SKM-1 (cell line): ENCODE measurements around the gene EVI2A.
"Not testable (repeated sequence)": the region's sequence is repeated elsewhere in the genome, so short reads cannot be mapped to it uniquely, and the experiment has no call there.

Source experiments
- DNase-seq: peaks from one replicate; lab custom pipeline; 2025; ENCODE audit not compliant: unreplicated experiment; lab: John Stamatoyannopoulos, UW

Gene EVI2A

DNA sequence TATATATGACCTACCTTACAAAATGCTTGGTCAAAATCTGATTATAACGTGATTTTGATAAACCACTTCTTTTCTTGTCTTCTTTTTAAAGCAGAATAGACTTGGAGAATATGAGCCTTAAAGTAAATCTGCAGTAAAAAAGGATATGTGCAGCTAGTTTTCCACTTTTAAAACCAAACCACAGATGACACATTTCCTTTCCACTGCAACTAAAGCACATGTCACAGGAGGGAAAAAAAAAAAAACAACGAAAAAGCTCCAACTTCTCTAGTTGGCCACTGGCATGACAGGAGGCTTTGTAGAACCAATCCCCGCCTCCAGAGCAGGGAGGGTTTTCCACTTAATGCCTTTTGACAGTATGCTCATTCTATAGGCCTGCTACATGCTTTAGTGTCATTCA is at the start of gene EVI2A:
EVI2A (minus strand) TSS at position 142 of the 400 bp plus-strand sequence. CDS start 2,609 bp downstream, outside the sequence.
- peak; percentile 70 for DNase-seq

GRCh38 chr17:31369266-31369665 is 47.8 kb upstream of the EVI2A start:
- no peak for DNase-seq

DNA sequence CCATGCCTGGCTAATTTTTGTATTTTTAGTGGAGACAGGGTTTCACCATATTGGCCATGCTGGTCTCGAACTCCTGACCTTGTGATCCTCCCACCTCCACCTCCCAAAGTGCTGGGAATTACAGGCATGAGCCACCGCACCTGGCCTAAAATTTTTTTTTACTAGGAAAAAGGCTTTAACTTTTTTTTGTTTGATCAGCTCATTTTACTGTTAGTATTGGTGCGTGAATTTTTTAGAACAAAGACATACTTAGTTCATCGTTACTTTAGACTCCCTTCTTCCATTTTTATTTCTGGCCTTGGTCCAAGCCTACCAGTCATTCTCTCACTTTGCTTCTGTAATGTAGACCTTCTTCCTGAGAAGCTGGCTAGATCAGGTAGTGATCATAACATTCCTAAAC is 44.7 kb upstream of the EVI2A start:
- no peak for DNase-seq

GRCh38 chr17:31364012-31364411 is 42.6 kb upstream of the EVI2A start:
- DNase-seq, result no peak

GRCh38 chr17:31357839-31358394 is 36.5 kb upstream of the EVI2A start:
- DNase-seq, result no peak

GRCh38 chr17:31357091-31357490 is 35.7 kb upstream of the EVI2A start:
- no peak for DNase-seq

GRCh38 chr17:31355935-31356334 is 34.5 kb upstream of the EVI2A start:
- no peak for DNase-seq

DNA sequence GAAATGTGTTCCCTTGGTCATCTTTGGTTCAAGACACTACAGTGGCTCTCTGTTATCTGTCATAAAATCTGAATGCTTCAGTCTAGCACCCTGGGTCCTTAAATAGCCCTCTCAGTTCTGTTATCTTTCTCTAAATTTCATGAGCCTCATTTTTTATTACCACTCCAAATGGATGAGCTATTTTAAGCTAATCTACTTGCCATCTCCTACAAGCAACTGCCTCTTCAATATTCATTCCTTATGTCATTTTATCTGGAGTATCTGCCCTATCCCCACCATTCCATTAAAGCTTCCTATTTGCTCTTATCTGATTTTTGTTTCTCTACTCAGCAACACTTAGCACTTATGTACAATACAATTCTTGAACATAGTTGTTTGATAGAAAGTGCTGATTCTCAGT is 28.0 kb upstream of the EVI2A start:
- no peak for DNase-seq

DNA sequence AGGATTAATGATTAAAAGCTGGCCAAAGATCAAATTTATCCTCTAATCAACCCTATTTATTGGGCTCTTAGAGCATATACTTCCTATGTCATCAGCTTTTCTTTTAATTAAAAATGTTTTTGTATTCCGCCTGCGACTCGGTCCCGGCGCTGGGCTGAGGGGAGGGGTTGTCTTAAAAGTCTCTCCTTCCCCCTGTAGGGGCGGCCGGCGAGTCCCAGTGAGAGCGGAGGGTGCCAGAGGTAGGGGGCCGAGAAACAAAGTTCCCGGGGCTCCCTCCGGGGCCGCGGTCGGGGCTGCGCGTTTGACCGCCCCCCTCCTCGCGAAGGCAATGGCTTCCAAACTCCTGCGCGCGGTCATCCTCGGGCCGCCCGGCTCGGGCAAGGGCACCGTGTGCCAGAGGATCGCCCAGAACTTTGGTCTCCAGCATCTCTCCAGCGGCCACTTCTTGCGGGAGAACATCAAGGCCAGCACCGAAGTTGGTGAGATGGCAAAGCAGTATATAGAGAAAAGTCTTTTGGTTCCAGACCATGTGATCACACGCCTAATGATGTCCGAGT is 23.8 kb upstream of the EVI2A start:
- DNase-seq, result not testable (repeated sequence)

- DNase-seq, result no peak
These were observed 18.7 kb upstream of the EVI2A start for GRCh38 chr17:31339906-31340661.

GRCh38 chr17:31329221-31329620 is 7.8 kb upstream of the EVI2A start:
- DNase-seq, result no peak

DNA sequence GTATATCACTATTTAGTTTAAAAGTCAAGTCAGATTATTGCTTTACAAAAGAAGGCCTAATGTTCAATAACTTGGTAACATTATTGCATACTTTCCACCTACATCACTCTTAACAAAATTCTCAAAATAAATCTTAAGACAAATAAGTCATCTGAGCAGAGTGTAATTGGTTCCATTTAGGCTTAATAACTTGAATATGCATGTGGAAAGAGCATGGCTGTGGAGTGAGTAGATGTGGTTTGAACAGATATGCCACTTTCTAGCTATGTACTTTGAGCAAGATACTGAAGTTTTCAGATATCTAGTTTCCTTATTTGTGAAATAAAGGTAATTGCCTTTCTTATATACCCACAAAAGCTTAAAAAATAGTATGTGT is 6.7 kb upstream of the EVI2A start:
- DNase-seq, result no peak

- no peak for DNase-seq
These were observed 6.2 kb upstream of the EVI2A start for GRCh38 chr17:31327534-31328159.

- DNase-seq, result no peak
These were observed 2.1 kb upstream of the EVI2A start for GRCh38 chr17:31323551-31323950.

GRCh38 chr17:31321966-31322365 is 544 bp upstream of the EVI2A start:
- no peak for DNase-seq

DNA sequence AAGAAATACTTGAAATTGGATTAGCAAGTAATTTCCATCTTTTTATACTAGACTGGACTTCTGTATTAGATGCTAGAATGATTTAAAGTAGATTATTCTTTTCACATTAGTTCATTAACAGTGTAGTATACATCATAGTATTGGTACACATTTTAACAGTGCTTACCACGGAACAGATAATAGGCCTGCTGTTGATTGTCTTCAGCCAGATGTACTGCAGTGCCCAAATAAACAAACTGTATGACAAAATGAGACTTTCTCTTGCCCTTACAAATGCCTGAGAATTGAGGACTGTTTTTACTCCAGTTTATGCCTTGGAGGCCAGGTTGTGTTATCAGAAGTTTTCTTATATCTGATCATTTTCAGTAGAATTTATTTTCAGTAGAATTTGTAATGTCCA is 631 bp downstream of the EVI2A start:
- DNase-seq, result no peak

DNA sequence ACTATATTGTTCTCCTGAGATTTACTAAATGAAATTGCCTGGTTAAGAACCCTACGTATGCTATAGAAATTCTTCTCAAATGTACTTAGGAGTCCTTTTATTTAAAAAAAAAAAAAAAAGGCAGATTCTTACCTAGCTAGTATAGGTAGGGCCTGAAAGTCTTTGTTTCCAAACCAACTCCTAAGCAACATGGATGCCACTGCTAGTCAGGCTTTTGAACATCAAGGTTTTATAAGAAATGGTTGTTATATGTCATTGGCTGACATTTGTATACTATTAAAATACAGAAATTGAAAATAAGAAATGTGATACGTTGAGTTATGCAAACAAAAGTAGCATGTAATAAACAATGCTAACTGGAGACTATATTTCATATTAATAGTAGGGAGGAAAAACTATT is 1.2 kb downstream of the EVI2A start:
- DNase-seq, result no peak

- peak; percentile 61 for DNase-seq
These were observed 2.4 kb downstream of the EVI2A start for GRCh38 chr17:31318851-31319661.

DNA sequence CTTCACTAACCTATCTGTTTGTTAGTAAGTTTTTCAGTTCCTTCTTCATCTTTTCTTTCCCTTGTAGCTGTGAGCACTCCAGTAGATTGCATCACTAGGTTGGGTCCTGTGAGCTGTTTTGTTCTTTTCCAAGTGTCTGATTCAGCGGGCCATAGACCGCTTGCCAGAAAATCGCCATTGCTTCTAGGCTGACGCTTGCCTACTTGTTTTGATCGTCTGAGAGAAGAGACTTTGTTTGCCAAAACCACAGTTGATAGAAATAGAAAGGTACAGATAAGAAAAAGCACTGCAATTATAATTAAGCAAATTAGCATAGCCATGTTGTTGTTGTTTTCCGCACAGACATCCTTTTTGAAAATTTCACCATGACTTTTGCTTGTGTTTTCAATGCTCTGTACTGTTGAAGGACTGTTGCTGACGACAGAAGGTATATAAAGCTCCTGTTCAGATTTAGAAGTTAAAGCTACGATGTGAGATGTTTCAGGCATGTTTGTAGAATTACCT is 3.1 kb downstream of the EVI2A start:
- DNase-seq, result peak; percentile 46

DNA sequence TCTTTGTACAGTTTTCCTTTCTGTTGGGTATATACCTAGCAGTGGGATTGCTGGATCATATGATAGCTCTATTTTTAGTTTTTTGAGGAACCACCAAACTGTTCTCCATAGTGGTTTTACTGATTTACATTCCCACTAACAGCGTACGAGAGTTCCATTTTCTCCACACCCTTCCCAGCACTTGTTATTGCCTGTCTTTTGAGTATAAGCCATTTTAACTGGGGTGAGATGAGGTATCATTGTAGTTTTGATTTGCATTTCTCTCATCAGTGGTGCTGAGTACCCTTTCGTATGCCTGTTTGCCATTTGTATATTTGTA is 6.7 kb downstream of the EVI2A start:
- DNase-seq, result no peak
